Measurements from ENCODE around the gene NEURL2.

- TF ChIP-seq EZH2 (IDR thresholded peaks at IDR 0.05; ENCODE audit: low read length, unreplicated experiment) (no peak), CTCF (conservative IDR thresholded peaks at IDR 0.05; ENCODE audit: low read depth, low read length) (no peak)
These were observed 3.7 kb downstream of the NEURL2 start, which contains the start of gene SPATA25 for GRCh38 chr20:45887346-45887715.
